ENCODE measurements around the gene EIF5.

Gene EIF5

DNA sequence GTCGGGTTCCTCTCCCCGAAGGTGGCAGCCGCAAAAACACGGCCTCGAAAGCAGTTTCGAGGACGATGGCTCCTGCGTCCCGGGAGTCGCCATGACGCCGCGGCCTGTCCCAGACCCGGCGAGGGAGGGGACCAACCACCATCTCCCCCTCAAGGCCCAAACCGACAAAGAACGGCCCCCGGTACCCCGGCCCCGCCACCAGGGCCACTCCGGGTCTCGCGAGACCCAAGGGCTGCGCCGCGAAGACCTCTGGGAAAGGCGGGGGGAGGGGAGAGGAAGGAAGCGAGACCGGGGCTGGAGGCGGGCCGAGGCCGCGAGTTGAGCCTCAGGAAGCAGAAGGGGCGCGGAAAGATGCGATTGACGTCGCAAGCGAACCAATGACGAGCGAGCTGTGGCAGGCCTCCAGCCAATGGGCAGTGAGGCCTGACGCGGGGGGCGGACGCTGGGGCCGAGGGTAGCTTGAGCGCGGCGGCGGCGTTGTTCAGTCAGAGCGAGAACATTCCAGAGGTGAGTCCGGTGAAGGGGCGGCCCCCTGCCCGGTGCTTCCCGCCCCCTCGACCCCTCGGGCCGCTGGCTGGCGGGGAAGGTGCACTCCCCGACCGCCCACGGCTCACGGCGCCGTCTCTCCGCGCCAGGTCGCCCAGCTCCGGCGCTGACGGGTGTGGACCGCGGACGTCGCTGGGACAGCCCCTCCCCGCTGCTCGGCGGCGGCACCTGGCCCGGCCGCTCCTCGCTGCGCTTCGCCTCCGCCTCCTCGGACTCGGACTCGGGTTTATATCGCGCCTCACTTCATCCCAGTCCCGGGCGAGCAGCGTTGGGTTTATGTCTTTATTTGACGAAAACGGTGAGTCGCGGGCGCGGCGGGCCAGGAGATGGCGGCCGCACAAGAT, at the start of gene EIF5:
TSS of gene EIF5 (plus strand) at position 484 of the 890 bp plus-strand sequence. CDS start 1,624 bp downstream, outside the sequence.
- DNase-seq, result peak; percentile 98

DNA sequence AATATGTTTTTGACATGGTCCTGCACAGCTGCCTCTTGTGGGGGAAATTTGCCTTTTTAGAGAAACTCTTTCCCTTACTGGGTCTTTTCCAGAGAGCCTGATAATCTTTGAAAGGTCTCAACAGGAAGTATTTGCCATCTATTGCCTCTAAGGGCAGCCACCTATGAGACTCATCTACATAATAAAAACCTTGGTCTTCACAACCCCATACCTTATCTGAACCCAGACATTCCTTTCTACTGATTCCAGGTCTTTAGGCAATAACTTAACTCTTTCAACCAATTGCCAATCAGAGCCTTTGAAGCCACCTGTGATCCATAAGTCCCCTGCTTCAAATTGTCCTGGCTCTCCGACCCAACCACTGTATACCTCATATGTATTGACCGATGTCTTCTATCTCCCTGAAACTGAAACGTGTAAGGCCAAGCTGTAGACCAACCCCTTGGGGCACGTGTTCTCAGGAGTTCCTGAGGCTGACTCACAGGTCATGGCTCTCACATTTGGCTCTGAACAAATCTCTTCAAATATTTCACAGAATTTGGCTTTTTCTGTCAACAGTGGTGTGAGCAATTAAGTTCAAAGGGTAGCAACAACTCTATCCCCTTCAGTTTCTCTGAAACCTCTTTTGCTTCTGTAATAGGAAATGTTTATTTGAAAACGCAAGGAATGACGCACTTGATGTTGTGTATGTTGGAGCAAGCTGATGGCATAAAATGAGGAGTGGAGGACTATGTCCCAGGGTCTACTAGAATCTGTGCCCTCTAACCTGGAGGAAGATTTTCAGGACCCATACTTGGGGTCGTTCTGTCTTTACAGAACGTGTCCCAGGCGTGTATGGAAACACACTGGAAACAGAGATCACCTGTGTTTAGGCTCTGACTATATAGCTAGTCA, 49.2 kb upstream of the EIF5 start:
- DNase-seq, result no peak

DNA sequence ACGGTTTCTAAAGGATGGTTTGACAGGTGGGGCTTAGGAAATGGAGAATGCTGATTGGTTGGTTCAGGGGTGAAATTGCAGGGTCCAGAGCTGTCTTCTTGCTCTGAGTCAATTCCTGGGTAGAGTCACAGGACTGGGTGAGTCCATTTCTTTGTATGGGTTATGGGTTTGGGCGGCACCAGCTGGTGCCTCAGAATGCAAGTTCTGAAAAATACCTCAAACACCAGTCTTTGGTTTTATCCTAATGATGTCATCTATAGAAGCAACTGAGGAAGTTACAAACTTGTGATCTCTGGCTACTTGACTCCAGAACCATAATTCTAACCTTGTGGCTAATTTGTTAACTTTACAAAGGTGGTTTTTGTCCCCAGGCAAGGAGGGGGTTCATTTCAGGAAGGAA, 47.6 kb upstream of the EIF5 start:
- DNase-seq, result no peak

DNA sequence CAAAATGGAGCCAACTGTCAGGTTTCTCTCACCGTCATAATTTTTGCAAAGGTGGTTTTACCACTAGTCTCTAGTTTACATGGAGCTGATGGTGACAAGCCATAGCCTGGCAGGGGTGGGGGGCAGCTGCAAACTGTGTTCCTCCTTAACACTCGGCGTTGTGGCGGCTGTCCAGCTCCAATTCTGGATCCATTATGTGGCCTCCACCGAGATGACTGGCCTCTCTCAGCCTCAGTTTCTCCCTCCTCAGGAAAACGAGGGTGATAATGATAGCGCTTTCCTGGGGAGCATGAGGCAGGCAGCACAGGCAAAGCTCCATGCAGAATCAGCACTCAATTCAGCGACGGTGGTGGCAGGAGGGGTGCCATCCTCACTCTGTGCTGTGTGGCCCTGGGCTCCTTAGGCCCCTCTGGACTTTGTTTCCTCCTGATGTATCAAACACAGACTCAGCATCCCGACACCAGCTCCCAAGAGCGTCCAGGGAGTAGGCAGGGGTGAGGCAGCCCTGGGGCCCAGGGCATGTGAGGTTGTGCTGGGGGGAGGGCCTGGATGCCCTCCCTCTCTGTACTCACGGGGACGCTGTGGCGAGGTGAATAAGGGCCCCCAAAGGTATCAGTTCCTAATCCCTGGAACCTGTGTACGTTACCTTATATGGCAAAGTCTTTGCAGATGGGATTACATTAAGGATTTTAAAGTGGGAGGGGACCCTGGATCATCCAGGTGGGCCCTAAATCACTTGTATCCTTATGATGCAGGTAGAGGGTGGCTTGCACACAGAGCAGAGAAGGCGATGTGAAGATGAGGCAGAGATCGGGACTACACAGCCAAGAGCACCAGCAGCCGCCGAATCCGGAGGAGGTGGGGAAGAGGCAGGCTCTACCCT, 46.8 kb upstream of the EIF5 start:
- DNase-seq, result no peak

DNA sequence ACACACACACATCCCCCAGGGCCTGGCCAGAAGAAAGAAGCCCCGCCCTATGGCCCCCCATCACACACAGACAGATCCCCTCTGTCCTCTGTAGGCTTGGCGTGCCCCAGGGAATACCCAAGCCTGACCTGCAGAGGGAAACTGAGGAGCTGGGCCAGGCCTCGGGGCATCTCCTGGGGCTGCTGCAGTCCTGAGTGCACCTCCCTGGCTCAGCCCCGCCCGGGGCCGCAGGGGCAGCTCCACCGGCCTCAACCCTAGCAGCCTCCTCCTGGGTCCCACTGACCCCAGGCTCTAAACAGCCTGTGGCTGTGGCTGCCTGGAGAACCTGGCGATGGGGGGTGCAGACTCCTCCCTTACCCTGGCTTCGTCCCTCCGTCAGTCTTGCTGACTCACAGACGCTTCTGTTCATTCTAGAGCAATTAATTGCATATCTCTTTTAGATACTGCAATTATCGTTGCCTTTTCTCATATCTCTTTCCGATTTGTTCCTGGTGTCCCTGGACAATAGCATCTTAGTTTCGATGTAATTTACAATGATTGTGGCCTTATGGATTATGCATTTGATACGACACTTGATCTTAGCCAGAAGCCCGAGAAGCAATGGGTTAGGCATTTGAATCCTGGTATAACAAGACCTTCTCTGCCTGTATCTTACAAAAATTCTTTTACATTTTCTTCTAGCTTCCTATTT, 45.8 kb upstream of the EIF5 start:
- no peak for DNase-seq

DNA sequence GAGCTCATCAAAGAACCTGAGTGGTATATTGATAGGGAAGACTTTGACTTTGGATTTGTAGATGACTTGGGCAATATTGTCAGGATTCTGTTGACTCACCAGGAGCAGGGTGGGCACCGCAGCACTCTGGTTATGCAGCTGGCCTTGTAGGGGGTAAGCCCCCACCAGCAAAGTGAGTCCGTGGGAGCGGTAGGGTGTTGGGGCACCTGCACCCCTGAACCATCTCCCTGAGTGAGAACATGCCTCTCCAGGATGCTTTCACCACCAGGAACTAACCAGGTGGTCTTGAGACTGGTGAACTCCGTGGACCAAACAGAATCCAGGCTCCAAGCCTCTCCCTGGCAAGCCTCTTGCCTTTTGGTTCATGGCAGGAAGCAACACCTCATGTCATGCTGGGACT, 44.0 kb upstream of the EIF5 start:
- DNase-seq, result no peak

GRCh38 chr14:103290494-103290893, 43.5 kb upstream of the EIF5 start:
- no peak for DNase-seq

DNA sequence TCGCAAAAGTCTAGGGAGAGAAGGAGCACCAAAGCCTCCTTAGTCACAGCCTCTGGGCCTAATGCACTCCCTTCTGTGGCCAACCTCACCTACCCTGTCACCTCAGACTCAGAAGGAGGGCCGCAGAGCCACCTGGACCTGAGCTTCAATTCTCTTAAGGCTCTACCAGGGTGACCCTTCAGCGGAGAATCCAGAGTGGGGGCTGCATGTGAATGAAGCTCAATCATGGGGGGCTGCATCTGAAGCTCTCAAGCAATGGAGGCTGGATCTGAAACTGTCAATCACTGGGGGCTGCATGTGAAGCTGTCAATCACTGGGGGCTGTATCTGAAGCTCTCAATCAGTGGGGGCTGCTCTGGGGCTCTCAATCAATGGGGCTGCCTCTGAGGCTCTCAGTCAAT, 43.1 kb upstream of the EIF5 start:
- no peak for DNase-seq

DNA sequence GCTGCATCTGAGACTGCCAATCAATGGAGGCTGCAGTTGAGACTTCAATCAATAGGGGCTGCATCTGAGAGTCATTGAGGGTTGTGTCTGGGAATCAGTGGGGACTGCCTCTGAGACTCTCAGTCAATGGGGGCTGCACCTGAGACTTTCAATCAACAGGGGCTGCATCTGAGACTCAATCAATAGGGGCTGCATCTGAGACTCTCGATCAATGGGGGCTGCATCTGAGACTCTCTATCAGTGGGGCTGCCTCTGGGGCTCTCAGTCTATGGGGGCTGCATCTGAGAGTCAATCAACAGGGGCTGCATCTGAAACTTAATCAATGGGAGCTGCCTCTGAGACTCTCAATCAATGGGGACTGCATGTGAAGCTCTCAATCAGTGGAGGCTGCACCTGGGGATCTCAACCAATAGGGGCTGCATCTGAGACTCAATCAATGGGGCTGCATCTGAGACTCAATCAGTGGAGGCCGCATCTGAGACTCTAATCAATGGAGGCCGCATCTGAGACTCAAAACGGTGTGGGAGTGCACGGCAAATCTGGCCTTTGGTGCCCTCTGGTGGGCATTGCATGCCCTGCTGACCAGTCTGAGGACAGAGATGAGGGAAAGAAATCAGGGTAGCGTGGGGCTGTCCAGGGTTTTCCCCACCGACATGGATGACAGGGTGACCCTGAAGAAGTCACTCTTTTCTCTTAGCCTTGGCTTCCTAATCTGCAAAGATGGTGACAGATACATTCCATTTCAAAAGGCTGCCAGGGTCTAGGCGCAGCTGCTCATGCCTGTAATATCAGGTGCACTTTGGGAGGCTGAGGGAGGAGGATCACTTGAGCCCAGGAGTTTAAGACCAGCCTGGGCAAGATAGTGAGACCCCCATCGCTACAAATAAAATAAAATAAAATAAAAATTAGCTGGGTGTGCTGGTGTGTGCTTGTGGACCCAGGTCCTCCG, 41.3 kb upstream of the EIF5 start:
- DNase-seq, result peak; percentile 76

DNA sequence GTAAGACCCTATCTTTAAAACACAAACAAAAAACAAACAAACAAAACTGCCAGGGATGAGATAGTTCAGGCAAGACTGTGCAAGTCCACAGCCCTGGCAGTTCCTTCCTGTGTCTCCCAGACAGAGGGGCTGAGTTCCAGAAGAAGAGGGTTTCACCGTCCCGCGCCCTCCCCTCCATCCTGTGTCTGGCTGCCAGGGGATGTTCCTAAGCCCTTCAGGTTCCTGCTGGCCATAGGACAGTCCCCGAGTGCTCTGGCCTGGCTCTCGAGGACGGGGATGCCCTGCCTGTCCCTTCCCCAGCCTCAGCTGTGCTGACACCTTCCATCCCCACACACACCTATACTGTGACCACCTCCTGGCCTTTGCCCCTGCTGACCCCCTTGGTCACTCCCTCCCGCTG, 40.6 kb upstream of the EIF5 start:
- no peak for DNase-seq

DNA sequence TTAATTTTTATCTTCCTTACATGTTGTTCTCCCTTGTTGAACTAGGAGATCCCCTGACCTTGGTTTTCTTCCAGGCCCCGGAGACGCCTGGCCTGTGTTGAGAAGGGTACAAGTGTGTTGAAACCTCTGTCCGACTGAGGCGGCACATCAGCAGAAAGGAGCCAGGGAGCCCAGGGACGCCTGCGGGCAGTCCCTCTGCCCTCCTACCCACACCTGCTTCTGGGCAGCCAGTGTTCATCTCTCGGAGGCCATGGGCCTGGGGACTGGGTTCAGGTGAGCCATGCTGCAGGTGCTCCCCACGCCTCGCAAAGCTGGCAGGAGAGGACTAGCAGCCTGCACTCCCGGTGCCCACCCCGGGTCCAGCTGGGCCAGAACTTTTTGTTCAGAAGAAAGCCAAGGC, 39.9 kb upstream of the EIF5 start:
- DNase-seq, result no peak

DNA sequence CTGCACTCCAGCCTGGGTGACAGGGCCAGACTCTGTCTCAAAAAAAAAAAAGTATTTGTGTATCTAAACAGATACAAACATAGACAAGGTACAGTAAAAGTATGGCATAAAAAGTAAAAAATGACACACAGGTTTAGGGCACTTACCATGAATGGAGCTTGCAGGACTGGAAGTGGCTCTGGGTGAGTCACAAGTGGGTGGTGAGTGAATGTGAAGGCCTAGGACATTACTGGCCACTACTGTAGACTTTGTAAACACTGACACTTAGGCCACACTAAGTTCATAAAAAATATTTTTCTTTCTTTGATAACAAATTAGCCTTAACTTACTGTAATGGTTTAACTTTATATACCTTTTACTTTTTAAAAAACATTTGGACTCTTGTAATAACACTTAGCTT, 38.0 kb upstream of the EIF5 start:
- no peak for DNase-seq

GRCh38 chr14:103296987-103297386, 37.0 kb upstream of the EIF5 start:
- DNase-seq, result peak; percentile 24

DNA sequence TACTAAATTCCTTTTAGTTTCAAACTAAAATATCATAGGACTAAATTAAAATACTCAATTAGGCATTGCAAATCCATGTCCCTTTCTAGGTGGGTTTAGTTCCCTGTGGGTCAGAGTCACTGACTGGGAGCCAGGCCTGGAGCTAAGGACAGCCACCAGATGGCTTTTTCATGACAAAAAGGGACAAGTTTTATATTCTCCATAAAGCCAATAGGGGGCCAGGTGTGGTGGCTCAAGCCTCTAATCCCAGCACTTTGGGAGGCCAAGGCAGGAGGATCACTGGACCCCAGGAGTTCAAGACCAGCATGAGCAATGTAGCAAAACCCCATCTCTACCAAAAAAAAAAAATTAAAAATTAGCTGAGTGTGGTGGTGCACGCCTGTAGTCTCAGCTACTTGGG, 35.4 kb upstream of the EIF5 start:
- DNase-seq, result peak; percentile 44

DNA sequence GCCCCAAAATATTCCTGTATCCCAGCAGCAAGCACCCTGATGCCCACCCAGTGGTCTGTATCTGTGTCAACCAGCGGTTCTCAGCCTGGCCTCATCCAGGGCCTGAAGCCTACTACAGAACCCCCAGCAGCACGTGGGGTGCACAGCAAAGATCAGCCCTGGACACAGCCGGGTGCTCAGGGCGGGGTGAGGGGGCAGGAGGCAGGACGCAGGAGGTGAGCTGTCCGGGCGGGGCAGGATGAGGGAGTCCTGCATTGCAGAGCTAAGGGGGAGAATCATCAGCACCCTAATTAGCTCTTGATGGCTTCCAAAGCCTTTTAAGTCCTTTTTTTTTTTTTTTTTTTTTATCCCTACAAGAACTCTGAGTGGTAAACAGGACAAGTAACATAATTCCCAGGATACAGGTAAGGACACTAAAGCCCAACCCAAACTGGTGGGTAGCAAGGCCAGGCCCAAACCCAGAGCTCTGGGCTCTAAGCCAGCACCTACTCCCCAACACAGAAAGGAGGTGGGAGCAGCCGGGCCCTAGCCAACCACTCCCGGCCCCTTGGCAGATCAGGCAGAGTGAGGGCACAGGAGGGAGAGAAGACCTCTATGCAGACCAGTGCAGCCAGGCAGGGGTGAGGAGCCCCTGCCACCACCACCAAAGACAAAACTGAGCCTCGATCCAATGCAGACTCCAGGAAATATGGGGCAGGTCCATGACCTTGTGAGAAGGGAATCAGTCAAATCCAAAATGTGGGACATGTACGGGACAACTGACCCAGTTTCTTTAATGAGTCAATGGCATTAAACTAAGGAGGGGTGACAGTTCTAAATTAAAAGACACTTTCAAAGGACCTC, 32.3 kb upstream of the EIF5 start:
- no peak for DNase-seq

- no peak for DNase-seq
These were observed 31.1 kb upstream of the EIF5 start for GRCh38 chr14:103302966-103303365.

- no peak for DNase-seq
These were observed 29.3 kb upstream of the EIF5 start for GRCh38 chr14:103304706-103305105.

- DNase-seq, result no peak
These were observed 25.1 kb upstream of the EIF5 start for GRCh38 chr14:103308717-103309616.

DNA sequence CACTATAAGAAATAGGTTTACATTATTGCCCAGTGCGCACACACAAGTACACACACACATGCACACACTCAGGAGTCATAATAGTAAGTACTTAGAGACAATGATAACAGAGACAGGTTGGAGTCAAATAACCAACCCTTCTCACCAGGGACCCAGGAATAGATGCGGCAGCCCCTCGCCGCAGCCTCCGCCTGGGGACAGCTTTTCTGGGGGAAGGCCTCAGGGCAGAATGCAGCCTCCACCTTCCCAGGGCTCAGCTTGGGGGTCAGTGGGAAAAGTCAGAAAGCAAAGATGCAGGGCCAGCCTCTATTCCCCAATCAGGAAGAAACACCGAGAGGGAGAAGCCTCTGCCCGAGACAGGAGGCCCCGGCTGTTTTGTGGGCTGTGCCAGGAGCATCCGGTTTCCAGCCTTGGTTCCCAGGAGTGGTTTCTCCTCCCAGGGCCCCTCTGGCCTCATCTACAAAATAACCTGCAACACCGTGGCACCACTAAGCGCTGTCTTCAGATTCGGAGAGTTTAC, 23.4 kb upstream of the EIF5 start:
- DNase-seq, result no peak

Data from hematopoietic multipotent progenitor cell treated with erythropoietin and hydrocortisone succinate and interleukin-3 and kit ligand, for 8 days (in vitro differentiated cells).